ENCODE data around the gene CFAP61.
A peak's percentile ranks its signal among the peaks of the same experiment; 100 is the strongest.
"Not testable (repeated sequence)": the region's sequence is repeated elsewhere in the genome, so short reads cannot be mapped to it uniquely, and the experiment has no call there.

Gene CFAP61, protein sequence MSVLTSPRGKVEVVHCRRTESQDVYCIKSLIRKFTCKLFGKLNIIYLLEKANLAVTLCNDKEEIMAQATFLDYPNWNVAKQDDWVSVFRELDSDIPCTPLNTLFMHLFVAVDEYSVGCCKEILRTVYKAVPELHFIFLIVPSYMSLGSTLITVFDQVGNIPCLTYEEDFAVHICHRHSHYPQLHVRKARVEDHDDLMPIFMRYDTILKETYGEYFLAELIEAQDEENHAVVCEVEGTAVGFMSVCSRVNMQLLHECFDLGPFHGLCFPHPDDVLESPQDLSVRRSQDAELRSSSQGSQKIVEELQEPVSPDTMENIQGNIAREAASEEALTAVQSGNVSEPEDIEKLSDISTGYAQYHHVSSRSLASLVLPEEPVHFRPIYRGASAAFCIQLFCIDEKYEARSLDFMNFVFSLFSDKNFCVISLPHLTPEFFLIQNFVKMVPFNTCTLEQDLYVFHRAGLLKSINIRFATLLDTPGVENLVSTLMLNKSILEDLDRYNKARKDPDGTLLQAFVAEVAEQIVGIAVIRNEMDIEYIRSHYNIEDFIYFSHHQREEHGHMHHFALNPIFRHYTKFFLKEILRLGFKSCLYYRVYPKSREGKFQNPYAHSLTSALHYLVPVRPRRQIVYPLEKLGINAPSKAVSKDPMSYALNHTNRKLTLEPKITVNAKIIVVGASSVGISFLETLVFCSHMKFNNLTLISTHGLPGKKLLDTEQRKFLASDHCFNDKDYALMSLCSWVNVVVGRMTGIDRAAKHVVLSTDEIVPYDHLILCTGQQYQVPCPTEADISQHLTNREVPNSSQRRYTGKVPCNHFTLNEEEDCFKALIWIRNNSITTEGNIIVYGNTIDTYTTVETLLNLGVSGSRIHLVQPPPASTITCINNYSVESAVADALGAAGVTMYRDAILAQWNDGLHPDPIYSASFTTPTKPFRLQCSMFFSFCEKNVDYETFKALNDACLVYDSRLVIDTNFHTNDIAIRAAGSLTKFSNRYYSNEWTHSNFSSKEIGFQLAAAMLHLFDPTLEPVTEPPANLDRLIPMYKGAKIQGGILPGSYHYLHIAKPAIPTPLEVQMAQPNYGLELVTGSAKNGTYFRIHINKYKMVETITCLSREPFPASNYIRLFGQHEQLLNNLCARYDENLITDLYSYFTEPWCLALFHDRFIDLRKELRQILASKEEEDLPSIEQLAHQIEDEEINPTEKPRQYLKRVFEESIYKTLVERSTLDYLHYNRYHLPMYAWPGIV

DNA sequence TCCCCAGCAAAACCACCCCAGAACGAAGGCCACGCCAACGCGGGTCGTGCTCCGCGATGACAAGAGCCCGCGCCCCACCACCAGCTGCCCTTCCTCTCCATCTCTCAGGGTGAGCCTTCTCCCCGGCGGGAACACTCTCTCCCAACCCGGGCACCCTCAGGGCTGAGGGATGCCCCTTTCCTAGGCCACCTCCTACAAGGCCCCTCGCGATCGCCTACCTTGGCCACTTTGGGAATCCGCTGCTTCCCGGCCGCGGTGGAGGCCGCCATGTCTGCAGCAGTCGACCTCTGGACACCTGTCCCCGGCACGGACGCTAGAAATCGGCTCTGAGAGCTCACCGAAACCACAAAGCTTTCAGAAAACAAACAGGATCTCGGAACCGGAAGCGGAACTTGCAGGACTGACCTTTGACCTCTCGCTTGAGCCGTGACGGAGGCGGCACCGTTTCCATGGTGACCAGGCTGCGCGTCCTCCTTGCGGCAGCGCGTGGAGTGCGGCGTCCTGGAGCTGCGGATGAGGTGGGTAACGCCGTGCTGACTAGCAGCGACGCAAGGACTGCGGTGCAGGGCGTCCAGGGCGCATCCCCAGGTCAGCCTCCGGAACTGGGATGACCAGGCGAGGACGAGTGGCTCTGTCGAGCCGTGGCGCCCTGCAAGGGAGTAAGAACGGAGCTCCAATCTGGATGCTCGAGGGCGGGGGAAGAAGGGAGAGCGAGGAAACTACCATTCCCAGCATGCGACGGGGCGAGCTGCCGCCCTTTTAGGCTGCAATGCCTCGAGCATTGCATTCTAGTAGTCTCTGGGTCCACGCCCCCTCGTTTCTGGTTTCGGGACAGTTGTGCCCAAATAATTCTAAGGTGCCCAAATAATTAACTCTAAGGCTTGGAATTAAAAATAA lies at the start of gene CFAP61, which contains the start of gene CRNKL1:
CFAP61 (plus strand) TSS at position 459 of the 897 bp plus-strand sequence. CDS start 4,122 bp downstream, outside the sequence.
CRNKL1 (minus strand) TSS at position 393 of the 897 bp plus-strand sequence; CDS start at position 269, 124 bp downstream.
- peak; percentile 82 for DNase-seq (ENCODE audit: low read depth)

GRCh38 chr20:20003031-20003954 lies 49.0 kb upstream of the CFAP61 start:
- DNase-seq (ENCODE audit: low read depth), result no peak

DNA sequence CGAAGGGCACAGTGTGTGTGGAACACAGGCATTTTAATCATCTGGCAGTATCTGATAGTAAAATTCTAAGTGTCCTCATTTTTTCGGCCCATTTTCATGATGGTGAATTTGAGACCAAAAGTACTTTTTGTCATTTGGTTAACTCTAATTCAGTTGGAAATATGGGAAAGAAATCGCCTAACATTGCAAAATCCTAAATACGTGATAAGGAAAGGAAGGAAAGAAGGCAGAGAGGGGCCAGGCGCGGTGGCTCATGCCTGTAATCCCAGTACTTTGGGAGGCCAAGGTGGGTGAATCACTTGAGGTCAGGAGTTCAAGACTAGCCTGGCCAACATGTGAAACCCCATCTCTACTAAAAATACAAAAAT lies 48.4 kb upstream of the CFAP61 start:
- not testable (repeated sequence) for DNase-seq (ENCODE audit: low read depth)

DNA sequence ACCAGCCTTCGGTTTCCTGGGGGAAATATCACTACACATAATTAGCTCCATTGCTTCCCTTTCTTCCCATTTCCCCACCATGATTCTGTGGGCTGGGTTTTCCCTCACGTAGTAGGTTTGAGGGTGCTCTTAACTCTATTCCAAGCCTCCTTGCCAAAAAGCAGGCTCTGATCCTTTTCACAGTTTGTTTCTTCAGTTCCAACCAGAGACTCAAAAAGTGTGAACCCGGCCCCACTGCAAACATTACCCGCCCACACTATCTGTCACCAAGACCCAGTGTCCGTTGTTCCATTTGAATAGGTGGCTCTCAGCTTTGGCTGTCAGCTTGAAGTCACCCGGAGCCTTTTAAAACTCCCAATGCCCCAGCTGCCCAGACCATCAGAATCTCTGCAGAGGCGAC lies 47.0 kb upstream of the CFAP61 start:
- no peak for DNase-seq (ENCODE audit: low read depth)

- no peak for DNase-seq (ENCODE audit: low read depth)
Observed at GRCh38 chr20:20009784-20010253, 42.5 kb upstream of the CFAP61 start.

DNA sequence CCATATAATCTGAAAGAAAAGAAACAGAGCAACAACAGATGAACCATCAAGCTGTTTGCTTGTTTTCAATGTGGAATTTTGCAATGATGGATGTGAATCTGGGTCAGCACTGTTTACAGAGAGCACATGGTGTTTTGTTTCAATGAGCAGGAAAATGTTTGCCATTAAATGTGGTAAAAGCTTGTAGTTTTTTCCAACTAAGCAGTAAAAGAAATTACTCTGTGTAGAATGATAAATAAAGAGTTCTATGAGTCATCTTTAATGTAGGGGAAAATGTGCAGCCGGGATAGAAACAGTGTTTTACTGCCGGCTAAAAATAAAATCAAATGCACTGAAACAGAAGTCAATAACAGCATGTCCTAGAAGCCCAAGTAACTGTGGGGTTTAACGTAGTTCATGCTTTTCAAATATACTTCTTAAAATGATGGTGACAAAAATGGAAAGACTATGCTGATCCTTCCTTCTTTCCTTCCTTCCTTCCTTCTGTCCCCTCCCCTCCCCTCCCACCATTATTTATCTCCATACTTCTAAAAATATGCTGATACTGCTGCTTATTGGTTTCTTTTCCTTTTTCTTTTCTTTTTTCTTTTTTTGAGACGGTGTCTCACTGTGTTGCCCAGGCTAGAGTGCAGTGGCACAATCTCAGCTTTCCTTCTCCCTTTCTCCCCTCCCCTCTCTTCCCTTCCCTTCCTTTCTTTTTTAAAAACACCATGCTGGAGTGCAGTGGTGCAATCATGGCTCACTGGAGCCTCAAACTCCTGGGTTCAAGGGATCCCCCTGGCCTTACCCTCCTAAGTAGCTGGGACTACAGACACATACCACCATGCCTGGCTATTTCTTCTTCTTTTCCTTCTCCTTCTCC lies 41.5 kb upstream of the CFAP61 start:
- DNase-seq (ENCODE audit: low read depth), result no peak

DNA sequence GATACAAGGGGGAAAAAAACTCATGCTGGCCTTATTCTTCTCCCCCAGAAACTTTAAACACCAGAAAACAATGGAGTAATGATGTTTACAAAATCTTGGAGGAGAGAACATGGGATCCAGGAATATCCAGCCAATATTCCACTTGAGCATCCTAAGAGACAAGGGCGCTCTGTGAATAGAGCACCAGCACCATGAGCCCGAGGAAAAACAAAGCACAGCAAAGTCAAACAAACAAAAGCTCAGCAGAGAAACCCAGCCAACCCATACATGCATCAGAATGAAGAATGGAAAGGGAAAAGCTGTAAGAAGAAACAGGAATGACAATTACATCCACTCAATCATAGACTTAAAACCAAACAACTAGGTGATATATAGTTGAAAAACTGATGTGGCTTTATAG lies 39.8 kb upstream of the CFAP61 start:
- DNase-seq (ENCODE audit: low read depth), result no peak

GRCh38 chr20:20014659-20015058 lies 37.7 kb upstream of the CFAP61 start:
- DNase-seq (ENCODE audit: low read depth), result no peak

- peak; percentile 61 for DNase-seq (ENCODE audit: low read depth)
Observed at GRCh38 chr20:20017001-20017843, 35.1 kb upstream of the CFAP61 start, which contains the start of gene NAA20. NAA20 (plus strand) TSS chr20:20017362; CDS start chr20:20017397, 35 bp downstream.

DNA sequence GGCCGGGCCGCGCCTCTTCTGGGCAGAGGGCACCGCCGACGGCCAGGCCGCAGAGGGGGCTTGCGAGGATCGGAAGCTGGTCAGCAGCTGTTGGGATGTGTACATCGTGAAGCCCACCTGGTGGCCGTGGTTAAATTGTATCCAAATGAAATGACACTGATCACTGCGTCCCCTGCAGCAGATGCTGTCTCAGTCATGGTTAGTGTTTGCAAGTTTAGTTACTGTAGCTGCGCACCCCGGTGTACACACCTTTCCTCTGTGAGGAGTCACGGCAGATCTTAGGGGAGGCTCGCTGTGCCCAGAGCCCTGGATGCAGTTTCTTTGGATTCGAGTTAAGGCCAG lies 34.5 kb upstream of the CFAP61 start:
- no peak for DNase-seq (ENCODE audit: low read depth)

DNA sequence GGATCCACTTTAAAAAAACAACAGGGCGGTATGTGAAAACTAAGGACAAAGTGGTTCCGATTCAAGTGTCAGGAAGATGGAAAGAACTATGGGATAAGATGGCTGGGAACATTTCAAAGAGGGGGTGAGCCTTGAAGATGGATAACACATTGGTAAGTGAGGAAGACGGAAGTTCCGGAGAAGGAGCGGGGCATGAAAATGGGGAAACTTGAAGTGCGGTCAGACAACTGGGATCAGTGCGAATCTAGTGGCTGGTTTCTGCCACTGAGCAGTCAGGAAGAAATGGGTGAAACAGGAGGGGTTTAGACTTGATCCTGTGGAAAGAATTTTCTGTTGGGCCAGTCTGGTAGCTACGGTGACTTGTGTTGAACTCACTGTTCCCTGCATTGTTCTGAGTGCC lies 34.0 kb upstream of the CFAP61 start:
- DNase-seq (ENCODE audit: low read depth), result no peak

GRCh38 chr20:20019123-20019522 lies 33.2 kb upstream of the CFAP61 start:
- DNase-seq (ENCODE audit: low read depth), result no peak

GRCh38 chr20:20020908-20021307 lies 31.4 kb upstream of the CFAP61 start:
- no peak for DNase-seq (ENCODE audit: low read depth)

DNA sequence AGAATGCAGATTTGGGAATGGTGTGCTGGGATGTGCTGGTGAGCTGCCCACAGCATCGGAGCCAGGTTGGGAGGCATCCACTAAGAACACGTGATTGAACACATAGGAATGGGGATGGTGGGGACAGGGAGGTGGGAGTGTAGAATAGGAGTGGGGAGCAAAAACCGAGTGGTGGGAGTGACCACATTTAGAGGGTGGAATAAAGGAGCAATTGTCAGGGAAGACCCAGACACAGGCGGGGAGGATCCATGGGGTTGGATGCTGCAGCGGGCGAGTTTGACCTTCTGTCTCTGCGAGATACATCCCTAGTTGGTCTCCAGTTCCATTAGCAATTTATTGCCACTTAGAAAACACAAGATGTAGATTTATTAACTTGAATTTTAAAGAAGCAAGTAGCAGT lies 30.5 kb upstream of the CFAP61 start:
- DNase-seq (ENCODE audit: low read depth), result no peak

DNA sequence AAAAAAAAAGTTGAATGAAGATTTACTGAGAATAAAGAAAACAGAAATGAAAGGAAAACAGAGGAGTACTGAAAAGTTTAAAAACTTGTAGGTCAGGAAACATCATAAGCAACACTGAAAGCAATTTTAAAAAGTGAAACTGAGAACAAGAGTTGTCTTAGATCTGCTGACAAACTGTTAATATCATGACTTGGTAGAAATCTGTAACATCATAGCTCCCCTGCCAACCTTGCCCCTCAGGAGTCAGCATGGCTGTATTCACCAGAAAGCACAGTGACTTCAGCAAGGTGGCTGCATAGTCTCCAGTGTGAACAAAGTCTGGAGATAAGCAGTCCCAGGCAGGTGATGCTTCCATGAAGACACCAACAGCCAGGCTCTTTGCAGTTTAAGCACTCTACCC lies 29.8 kb upstream of the CFAP61 start:
- no peak for DNase-seq (ENCODE audit: low read depth)

DNA sequence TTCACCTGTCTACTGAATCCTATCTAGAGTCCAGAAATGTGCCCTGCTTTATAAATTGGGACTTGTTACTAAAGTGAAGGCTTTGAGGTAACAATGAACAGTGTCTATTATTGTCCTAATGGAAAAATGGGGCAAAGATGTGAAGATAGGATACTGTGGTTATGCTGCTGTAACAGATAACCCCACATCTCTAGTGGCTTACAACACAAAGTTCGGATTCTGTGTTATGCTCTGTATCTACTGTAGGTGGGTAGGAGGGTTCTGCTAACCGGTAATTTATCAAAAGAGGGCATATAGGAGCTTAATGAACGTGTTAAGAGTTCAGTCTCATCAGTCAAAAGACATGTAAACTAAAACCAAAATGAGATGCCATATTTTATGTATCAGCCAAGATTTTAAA lies 28.9 kb upstream of the CFAP61 start:
- no peak for DNase-seq (ENCODE audit: low read depth)

GRCh38 chr20:20024942-20025341 lies 27.4 kb upstream of the CFAP61 start:
- no peak for DNase-seq (ENCODE audit: low read depth)

DNA sequence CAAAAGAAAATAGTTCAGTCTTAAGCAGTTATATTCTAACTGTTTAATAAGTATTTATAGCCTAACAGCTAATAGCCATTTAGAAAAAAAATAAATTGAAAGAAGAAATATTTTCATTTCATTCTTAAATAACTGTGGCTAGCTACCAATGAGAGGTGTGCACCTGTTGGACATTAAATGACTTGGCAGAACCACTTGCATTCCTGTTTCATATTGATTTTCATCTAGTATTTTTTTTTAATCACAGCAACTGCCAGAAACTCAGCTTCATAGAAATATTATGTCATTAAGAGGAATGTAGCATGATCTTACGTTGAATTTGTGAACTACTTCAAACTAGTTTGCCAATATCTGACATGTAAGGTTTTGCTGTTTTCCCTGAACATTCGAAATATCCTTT lies 25.0 kb upstream of the CFAP61 start:
- DNase-seq (ENCODE audit: low read depth), result no peak

All from non-pigmented ciliary epithelial cell (primary cell).